Measurements from ENCODE around the gene GULP1.
"Not testable (repeated sequence)": the region's sequence is repeated elsewhere in the genome, so short reads cannot be mapped to it uniquely, and the experiment has no call there.

Gene GULP1

DNA sequence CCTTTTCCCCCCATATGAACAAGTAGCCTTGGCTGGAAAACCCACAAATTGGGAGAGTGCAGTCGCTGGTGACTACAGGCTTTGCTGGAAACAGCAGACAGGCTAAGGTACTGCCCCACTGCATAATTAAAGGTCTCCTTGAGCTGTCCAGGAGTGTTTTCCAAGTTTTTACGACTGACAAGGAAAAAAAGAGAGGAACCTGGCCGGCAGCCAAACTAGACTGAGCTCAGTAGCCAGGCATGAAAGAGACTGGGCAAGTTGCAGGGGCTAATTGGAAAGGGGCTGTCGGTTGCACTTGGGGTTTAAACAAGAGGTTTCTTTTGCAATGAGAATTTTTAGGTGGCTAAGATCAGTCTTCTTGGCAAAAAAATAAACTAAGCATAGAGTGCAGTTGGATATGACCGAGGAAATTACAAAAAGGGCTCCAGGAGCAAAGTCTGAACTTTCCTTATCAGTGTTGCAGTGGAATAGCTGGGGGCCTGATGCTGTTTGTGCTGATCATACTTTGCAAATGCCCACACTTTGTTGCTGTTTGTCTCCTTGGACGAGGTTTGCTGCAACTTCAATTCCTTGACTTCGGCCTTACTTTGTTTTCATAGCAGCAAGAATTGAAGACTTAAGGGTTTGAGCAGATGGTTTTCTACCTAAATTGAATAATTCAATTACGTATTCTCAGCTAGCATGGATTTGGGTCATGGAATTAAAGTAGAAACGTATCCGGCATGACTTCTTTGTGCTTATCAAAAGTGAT, 2.1 kb downstream of the GULP1 start:
- no peak for DNase-seq (ENCODE audit: low read depth)

DNA sequence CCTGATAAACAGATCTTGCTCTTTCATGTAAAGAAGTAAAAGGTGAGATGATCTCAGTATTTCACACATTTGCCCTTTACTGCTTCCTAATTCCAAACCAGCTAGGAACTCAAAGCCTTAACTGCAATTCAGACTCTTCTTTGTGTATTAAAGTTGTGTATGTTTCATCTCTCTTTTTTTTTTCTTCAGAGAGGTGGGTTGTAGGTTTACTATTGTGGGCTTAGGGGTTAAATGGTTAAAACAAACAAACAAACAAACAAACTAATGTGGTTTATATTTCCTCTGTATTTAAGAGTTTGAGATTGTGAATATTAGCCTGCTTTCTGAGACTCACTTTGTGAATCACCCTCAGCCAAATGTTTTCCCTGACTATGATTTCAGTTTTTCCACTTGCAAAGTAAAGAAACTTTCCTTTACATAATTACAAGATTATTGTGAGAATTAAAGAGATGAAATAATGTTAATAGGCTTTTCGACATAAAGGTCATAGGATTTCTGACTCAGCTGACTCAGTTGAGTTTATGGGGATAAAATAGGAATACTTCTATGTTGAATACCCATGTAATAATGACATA, 2.8 kb downstream of the GULP1 start:
- DNase-seq (ENCODE audit: low read depth): no peak

DNA sequence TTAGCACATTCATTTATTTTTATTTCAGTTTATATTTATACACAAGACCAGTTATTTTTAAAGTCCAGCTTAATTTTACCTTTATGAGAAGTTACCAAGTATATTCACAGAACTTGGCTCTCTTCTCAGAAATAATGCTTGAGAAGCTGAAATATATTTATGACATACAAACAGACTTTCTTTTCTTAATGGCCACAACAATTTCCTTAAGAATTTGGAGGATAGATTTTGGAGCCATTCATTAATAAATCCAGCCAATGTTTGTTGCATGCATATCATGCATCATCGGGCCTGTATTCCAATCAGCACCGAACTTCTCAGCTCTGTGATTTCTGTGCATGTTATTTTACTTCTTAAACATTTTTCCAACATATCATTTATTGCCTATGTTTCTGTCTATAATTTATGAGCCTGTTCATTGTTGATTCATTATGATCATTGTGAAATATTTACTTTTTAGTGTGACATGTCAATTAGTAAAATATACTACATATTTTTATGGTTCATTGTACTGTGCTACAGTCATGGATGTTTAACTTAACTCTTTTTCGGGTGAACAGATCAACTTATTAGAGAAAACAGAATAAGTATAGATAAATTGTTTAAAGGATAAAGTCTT, 3.5 kb downstream of the GULP1 start:
- DNase-seq (ENCODE audit: low read depth): no peak

DNA sequence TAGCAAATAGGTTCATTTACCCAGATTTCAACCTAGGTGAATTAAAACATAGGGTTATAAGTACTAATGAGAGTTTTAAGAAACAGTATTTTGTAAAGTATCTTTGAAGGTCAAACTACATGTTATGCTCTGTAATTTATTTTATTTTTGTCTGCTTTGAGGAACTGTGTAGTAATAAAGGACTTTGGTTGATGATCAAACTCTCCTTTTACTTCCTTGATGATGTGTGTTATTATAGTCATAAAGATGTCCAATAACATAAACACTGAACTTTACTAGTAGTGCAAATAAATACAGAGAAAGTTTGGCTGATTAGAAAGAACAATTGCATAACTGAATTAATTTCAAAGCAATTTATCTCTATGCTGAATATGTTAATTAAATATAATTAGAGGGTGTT, 6.3 kb downstream of the GULP1 start:
- no peak for DNase-seq (ENCODE audit: low read depth)

DNA sequence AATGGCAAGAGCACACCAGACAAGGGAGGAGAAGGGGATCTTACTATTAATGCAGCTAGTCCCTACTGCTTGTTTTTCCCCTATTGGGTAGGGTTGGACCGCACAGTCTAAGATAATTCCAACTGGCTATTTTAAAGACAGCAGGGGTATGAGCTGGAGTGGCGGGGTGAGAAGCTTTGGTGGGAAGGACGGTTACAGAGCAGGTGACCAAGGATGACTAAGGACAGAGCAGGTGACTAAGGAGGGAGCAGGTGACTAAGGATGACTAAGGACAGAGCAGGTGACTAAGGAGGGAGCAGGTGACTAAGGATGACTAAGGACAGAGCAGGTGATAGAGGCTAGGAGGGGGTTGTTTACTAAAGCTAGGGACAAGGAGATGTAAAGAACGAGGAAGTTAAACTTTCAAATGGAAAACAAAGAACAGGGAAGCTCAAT, 7.3 kb downstream of the GULP1 start:
- DNase-seq (ENCODE audit: low read depth): not testable (repeated sequence)

DNA sequence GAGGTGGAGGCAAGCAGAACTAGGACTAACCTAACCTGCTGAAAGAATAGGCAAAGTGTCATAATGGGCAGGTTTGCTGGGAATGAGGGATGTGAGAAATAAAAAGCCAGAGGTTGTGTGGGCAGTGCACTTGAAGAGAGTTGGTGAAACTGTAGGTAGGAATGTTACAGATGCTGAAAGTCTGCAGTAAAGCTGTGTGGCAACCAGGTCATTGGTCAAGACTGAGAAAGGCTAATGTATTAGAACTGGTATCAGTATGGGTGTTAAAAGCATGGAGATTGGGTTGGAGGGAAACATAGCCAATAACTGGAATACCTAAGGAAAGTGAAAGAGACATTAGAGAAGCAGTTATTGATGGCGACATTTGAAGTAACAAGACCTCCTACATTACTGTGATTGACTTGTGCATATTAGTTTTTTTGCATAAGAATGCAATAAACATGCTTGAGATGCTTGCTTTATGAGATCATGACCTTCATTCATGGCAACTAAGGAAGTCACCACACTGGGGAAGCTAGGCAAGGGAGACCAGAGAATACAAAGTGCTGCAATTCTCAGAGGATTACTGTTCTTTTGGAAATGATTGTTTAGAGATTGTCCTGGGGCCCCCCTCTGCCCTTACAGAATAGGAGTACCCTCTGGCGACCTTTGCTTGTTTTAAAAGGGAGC, 11.8 kb downstream of the GULP1 start:
- no peak for DNase-seq (ENCODE audit: low read depth)

DNA sequence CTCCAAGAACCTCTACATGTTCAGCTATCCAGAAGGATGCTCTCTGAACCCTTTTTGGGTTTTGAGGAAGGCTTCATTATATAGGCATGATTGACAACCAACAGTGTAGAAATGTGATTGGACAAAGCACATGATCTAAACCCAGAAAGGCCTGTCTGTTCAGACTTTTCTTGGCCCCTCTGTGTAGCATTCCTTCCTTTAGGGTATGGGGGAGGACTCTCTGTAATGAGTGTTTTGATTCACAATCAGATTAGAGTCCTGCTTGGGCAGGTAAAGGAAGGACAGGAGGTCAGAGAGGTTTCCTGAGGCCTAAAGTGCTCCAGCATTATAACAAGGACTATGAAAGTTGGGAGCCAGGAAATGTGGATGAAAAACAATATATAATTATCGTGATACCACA, 13.6 kb downstream of the GULP1 start:
- no peak for DNase-seq (ENCODE audit: low read depth)

DNA sequence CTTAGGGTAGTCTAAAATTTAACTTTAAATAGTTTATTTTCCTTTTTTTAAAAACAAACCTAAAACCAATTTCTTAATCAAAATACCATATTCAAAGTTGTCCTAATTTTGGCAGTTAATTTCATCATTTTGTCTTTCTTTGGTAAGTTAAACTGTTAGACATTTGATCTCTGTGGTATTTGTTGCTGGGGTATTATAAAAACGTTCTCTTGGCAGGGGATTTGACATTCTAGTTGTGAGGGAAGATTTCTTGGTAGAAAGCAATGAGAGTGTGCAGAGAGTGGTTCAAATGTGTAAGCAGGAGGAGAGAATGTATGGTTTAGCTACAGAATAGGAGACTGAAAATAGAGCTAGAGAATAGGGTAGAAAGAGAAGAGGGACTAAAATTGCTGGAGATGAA, 14.6 kb downstream of the GULP1 start:
- DNase-seq (ENCODE audit: low read depth): no peak

DNA sequence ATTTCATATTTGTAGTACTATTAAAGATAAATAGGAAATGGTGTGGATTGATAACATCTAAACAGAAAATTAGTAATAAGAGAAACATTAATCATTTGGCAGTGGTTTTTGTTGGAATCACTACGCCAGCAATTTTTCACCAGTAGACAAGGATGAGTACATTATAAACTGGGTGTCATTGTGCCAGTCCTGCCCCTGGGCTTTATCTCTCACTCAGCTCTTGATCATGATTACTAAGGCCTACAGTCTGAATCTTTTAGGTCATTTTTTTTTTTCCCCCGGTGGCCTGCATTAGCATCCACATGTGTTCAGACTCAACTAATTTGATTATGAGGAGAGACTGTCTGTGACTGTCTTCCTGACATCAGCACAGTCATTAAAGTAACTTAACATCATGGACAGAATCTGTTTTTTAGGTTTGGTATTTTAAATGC, 16.2 kb downstream of the GULP1 start:
- DNase-seq (ENCODE audit: low read depth): no peak

DNA sequence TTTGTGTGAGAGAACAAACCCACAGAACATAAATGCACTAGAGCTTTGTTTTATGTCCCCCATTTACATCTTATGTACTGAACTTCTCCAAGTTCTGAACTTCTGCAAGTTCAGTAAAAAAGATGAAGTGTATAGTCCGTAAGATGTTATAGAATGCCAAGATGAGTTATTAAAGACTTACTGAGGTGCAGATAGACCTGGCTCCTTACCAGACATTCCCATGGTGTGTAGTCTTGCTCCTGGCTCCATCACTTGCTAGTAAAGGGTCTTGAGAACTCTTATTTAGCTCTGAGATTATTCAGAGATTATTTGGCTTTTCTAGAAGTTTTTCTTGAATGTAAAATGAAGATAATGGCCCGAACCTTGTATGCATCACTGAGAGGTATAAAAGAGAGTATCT, 16.8 kb downstream of the GULP1 start:
- DNase-seq (ENCODE audit: low read depth): no peak

DNA sequence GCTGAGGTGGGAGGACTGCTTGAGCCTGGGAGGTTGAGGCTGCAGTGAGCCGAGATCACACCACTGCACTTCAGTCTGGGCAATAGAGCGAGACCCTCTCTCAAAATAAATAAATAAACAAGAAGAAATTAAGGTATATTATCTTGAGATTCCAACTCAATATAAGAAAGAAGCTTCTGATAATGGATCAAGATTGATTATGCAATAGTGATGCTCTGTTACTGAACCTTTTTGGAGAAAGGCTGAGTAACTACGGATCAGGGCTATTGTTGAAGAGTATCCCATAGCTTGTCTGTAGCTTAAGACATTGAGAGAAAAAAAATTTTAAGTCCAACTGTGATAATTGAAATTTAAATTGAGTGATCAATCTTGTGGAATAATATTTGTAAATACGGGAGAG, 17.7 kb downstream of the GULP1 start:
- no peak for DNase-seq (ENCODE audit: low read depth)

DNA sequence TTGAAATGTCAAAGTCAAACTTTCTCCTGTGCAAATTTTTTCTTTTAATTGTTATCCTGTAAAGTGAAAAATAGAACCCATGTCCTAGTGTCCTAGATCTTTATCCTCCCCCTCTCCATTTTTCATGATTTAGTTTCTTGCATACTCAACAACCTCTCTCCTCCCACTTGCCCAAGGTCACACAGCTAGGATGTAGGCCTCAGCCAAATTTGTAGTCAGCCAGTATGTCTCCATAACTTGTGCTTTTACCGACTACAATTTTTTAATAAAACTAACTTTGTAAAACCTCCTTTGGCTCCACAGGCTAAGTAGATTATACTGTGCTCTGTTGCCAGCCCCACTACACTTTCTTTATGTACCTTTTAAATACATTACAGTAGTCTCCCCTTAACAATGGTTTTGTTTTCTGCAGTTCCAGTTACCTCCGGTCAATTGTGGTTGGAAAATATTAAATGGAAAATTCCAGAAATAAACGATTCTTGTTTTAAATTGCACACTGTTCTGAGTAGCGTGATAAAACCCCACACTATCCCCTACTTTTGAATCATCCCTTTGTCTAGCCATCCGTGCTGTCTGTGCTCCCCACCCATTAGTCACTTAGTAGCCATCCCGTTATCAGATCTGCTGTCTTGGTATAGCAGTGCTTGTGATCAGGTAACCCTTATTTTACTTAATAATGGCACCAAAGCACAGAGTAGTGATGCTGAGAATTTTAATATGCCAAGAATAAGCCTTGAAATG, 22.8 kb downstream of the GULP1 start:
- DNase-seq (ENCODE audit: low read depth): no peak

DNA sequence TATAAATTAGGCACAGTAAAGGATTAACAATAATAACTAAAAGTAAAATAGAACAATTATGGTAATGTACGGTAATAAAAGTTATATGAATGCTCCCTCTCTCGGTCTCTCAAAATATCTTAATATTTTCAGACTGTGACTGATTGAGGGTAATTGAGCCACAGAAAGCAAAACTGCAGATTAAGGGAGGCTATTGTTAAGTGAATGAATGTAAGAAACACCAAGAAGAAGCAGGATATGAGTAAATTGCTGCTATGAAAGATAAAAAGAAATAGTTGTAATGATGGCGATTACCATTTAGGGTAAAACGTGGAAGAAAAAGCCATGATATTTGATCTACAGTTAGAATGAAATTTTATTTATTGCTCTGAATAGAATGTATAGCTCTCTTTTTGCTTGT, 24.1 kb downstream of the GULP1 start:
- no peak for DNase-seq (ENCODE audit: low read depth)

DNA sequence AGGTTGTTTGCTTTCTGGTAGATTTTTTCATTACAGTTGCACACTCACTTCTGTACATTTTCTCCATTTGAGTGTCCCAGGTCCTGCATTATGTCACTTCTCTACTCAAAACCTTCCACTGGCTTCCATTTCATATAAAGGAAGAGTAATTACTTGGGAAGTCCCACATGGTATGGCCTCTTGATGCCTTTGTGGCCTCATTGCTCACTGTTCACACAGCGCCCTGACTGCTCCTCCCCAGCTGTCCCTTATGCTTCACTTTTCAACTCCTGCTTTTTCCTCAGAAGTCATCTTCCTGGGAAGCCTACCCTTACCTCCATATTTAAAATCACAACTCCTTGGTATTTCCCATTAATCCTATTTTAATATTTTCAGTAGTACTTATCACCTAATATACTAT, 24.7 kb downstream of the GULP1 start:
- no peak for DNase-seq (ENCODE audit: low read depth)

DNA sequence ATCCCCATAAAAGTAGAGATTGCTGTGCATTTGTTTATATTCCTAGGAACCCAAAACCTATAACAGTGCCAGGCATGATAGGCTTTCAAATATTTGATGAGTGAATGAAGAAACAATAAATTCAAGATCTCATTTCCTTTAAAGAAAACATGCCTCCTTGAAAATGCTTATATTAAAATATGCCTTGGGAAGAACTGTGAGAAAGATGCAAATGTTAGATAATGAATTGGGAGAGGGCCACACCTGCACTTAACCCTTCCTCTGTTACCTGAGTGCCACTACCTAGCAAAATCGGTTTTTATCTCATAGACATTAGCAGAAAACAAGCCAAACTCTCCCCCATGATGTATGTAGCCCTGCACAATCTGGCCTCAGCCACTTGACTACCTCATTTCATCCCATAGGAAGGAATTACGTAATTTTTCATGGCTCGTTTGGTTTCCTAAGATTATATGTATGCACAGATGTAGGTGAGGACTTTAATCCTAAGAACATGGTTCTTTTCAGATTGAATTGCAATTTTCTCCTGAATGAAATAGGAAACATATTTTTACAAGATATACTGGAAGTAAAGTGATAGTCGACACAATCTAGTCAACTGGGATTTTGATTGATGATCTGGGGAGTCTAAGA, 25.2 kb downstream of the GULP1 start:
- DNase-seq (ENCODE audit: low read depth): no peak

DNA sequence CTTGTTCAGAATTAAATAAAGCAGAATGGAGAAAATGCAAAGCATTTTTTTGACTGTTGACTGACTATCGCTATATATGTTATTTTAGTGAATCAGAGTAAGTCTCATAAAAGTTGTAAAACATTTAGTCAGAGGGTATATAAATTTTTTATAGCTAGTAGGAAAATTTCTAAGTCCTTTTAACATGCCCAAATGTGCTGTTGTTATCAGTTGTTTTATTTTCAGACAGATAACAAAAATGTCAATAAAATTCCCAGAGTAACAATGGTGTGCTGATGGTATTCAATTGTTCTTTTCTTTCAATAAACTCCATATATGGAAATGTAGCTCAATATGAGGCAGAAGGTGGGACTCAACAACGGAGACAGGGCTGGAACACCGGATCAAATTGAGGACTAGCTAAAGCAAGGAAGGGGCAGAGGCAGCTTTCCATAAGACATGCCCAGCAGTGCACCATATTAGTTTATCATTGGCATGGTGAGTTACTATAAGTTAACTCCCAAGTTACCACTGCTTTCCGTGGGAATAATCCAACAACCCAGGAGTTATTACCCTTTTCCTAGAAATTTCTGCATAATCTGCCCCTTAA, 26.6 kb downstream of the GULP1 start:
- no peak for DNase-seq (ENCODE audit: low read depth)

DNA sequence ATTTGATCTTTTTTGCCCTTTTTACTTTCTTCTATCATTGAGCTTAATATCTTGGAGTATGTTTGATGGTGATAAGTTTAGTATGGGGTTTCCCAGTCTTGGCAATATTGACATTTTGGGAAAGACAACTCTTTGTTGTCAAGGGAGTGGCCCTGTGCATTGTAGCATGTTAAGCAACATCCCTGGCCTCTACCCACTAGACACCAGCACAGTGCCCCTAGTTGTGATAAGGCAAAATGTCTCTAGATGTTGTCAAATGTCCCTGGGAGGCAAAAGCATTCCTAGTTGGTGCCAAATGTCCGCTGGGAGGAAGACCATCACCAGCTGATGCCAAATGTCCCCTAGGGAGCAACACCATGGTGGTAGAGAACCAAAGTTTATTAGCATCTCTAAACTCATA, 28.2 kb downstream of the GULP1 start:
- DNase-seq (ENCODE audit: low read depth): no peak

DNA sequence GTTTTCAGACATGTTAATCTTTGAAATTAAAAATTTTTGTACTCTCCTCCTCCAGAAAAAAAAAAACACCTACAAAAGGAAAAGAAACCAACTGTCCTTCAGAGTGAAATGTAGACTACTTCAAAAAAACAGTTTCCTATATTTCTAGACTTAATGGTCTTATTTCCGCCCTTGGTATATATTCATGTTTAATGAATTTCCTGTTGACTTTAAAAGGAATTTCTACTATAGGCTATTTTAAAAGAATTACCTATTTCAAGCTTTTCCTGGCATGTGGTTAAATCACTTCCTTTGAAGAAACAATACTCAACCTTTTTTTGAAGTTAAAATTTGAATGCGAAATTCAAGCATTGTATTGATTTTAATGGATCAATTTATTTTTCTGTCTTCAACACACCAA, 29.2 kb downstream of the GULP1 start:
- no peak for DNase-seq (ENCODE audit: low read depth)

DNA sequence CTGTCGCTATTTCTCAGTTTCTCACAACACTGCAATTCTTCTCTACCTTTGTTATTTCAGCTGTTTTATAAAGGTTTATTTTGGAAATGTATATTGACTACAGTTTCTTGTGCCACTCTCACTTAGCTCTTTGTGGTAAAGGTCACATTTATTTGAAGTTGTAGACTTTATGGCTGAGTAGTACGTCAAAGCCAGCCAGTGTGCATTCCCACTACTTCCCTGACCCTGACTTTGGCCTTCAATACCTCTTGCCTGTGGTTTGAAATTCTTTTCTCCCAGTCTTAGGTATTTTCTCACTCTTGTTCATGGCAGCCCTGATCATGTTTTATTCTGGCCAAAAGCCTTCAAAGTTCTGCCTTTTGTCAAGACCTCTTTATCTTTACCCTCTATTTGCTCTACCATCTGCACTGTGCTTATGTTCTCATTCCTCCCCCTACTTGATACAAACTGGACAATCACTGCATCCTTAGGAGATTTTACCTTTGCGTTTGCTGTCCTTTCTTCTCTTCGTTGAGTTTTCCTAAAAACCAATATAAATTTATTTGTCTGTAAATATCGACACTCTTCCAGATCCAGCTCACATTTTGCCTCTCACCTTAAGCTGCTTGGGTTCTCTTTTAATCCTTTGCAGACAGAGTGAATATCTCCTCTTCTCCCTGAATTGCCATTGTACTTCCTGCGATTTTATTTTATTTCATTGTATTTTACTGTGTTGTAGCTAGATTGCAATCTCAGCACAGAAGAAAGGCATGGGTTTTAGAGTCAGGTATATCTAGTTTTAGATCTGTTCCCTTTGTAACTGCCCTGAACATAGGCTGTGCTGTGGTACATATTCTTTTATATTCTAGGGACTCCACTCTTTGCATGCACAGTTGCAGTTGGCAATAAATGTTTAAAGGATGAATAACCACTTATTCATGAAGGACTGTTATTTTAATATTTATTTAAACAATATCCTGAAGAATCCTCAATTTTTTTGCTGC, 31.2 kb downstream of the GULP1 start:
- no peak for DNase-seq (ENCODE audit: low read depth)

DNA sequence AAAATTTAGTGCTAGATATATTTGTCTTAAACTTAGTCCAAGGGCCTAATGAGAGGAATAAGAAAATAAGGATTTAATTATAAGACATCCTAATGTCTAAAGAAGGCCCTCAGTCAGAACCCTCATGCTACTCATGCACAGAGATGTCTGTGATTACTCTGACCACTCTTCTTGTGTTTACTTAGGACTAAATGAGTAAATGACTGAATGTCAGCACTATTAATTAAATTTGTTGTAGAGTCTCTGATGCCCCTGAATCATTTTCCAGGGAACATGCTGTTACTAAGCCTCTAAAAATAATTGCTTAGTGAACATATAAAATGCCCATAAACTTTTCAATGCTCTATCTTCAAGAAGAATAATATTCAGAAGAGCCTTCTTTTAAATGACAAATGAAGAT, 32.4 kb downstream of the GULP1 start:
- no peak for DNase-seq (ENCODE audit: low read depth)
